ENCODE results near the gene KLF18.
"Not testable (repeated sequence)": the region's sequence is repeated elsewhere in the genome, so short reads cannot be mapped to it uniquely, and the experiment has no call there.

KLF18 gene

DNA sequence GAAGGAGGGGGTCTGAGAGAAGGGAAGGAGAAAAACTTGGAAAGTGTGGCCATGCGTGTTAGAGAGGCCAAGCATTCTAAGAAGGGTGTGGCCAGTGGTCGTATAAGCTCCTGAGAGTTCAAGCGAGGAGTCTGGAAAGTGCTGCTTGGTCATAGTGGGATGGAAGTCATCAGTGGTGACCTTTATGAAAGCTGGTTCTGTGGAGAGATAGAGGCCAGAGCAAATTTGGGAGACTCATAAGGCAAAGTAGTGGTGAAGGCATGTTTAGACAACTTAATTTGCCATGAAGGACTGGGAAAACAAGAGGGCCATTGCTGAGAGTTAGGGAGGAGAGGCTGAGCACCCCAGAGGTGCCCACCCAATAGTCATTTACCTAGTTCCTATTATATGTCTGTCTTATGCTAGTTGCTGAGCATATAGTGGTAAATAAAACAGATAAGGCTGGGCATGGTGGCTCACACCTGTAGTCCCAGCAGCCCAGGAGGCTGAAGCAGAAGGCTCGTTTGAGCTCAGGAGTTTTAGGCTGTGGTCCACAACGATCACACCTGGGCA is 21.0 kb downstream of the KLF18 start:
- no peak for DNase-seq (ENCODE audit: low read depth)

DNA sequence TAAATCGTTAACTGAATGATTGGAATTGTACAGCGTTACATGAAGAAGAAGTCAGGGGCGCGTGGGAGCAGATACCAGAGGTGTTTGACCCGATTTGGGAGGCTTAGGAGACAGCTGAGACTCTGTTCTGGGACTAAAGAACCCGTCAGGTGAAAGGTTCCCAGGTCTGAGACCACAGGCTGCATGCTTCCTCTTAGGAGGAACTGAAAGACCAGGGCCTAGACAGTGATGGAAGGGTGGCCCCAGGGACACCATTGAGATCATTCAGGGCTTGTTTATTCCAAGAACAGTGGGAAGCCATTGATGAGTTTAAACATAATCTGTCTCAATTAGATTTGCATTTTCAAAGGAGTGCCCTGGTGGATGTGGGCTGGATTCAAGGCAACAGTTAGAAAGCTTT is 21.9 kb downstream of the KLF18 start:
- DNase-seq (ENCODE audit: low read depth) = no peak

DNA sequence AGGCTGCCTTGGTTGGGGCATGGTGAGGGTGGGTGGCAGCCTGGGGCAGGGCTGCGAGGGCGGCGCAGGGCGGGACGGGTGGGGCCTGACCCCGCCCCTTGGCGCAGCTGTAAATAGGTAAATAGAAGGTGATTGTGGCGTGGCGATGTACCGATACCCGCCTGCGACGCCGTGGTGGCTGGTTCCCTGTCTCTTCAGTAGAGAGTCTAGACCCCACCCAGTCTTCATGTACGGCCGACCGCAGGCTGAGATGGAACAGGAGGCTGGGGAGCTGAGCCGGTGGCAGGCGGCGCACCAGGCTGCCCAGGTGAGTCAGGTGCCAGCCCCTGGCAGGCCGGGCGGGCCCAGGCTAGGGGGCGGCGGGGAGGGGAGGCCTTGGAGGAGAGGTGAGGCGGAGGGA is 22.7 kb downstream of the KLF18 start, which contains the start of gene KLF17:
Gene KLF17 (plus strand): TSS at position 140 of the 400 bp plus-strand sequence. CDS start 87 bp downstream, at position 227.
- no peak for DNase-seq (ENCODE audit: low read depth)

DNA sequence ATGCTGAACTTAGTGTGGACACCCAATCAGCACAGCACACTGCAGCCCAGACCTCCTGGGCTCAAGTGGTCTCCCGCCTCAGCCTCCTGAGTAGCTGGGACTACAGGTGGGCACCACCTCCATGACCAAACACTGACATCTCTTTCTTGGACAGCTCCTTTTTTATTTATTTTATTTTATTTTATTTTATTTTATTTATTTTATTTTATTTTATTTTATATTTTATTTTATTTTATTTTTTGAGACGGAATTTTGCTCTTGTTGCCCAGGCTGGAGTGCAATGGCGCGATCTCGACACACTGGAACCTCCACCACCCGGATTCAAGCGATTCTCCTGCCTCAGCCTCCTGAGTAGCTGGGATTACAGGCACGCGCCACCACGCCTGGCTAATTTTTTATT is 24.2 kb downstream of the KLF18 start:
- not testable (repeated sequence) for DNase-seq (ENCODE audit: low read depth)

DNA sequence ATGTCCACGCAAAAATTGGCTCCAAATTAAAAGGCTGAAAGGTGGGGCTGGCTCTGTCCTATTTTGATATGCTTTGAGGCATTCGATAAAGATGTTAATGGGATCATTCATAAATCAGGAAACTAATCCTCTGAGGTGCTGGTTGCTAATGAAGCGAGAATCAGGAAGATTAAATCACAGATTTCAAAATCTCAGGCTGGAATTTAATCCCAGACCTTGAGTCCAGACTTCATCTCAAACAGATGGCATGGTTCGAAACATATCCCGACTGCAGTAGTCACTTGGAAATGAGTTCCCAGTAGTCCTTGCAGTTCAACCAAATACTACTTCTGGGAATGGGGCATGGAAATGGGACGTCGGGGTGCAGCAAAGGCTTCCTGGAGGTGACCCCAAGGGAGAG is 27.3 kb downstream of the KLF18 start:
- no peak for DNase-seq (ENCODE audit: low read depth)

DNA sequence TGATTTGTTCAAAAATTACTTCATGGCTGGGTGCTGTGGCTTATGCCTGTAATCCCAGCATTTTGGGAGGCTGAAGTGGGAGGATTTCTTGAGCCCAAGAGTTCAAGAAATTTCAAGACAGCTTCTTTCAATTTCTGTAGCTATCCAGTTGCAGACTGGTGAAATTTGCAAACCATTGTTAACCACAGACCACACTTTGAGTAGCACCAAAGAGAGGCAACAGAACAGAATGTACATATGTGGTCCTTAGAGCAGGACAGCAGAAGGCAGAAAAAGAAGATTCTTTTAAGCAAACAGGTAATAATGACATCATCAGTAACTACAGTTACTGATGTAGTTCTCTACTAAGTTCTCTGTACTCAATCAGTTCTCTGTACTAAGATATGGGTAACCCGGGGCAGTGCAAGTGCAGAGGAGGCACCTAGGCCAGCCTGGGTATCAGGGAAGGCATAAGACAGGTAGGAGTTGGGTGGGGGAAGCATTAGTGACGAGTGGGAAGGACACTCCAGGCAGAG is 28.3 kb downstream of the KLF18 start:
- no peak for DNase-seq (ENCODE audit: low read depth)

DNA sequence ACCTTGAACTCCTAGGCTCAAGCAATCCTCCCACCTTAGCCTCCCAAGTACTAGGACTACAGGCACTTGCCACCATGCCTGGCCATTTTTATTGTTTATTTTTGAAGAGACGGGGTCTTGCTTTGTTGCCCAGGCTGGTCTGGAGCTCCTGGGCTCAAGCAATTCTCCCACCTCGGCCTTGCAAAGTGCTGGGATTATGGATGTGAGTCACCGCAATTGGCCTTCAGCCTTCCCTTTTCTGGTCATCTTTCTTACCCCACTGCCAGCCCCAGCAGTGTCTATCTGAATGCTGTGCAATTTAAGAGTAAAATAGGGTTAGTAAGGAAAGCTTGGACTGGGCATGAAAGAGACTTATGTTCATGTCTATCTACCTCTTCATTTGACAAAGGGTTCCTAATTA is 28.9 kb downstream of the KLF18 start:
- no peak for DNase-seq (ENCODE audit: low read depth)

DNA sequence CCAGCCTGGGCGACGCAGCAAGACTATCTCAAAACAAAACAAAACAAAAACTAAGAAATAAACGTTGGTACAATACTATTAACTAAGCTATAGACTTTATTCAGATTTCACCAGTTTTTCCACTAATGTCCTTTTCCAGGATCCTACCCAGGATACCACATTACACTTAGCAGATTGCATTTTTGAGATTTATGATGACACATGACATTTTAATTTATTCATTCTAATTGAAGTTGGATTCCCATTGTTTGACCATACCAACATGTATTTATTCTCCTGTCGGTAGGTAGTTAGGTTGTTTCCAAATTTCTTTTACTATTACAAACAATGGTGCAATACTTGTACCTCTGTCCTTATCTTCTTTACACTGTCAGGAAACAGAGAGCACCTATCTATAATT is 29.6 kb downstream of the KLF18 start:
- no peak for DNase-seq (ENCODE audit: low read depth)

DNA sequence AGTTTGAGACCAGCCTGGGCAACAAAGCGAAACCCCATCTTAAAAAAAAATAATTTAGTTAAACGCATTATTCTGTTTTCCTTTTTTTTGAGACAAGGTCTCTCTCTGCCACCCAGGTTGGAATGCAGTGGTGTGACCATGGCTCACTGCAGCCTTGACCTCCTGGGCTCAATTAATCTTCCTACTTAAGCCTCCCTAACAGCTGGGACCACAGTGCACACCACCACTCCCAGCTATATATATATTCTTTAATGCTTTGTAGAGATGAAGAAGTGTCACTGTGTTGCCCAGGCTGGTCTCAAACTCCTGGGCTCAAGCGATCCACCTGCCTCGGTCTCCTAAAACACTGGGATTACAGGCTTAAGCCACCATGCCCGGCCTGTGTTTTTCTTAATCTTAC is 30.5 kb downstream of the KLF18 start:
- no peak for DNase-seq (ENCODE audit: low read depth)

DNA sequence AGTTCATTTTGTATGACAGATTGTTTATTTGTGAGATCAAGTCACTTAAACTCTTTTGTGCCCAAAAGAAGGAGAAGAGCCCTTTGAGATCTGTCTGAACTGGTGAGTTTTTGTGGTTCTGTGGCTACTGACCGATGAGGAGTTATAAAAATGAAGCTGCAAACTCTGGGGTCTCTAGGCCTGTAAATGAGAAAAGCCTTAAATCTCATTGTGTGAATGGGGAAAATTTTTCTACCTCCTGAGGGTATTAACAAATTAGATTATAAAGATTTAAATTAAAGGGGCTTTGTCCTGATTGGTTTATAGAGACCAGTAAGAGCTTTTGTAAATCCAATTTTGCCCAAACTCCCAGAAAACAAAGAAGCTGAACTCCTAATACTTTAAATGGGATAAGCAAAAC is 32.5 kb downstream of the KLF18 start:
- DNase-seq (ENCODE audit: low read depth) = no peak

DNA sequence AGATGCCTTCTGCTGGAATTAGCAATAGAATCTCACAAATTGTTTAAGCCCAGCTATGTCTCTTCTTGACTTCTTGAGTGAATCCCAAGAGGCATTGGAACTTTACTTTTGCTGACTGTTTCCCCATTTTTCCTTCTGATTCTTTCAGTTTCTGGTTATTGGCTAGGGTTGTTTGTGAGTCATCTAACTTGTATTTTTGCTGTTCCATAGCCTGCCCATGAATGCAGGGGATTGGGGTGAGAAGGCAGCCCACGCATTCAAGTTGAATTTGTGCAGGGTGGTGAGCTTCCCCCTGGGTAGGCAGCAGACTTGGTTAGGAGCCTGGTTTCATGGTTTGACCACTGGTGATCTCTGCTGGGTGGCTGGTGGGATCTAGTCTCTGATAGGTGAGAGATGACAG is 33.2 kb downstream of the KLF18 start:
- DNase-seq (ENCODE audit: low read depth) = peak; percentile 18

DNA sequence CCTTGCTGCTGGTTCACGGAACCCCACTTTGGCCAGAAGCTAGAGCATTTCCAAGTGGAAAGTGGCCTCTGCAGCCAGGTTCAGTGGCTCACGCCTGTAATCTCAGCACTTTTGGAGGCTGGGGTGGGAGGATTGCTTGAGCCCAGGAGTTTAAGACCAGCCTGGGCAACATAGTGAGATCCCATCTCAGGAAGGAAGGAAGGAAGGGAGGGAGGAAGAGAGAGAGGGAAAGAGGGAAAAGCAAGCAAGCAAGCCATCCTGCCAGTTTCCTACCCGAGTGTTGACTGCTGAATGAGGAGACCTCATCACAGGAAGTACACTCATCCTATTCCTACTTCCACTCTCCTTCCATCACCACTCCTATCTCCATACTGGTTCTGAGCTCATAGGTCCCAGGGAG is 35.6 kb downstream of the KLF18 start:
- DNase-seq (ENCODE audit: low read depth) = no peak

DNA sequence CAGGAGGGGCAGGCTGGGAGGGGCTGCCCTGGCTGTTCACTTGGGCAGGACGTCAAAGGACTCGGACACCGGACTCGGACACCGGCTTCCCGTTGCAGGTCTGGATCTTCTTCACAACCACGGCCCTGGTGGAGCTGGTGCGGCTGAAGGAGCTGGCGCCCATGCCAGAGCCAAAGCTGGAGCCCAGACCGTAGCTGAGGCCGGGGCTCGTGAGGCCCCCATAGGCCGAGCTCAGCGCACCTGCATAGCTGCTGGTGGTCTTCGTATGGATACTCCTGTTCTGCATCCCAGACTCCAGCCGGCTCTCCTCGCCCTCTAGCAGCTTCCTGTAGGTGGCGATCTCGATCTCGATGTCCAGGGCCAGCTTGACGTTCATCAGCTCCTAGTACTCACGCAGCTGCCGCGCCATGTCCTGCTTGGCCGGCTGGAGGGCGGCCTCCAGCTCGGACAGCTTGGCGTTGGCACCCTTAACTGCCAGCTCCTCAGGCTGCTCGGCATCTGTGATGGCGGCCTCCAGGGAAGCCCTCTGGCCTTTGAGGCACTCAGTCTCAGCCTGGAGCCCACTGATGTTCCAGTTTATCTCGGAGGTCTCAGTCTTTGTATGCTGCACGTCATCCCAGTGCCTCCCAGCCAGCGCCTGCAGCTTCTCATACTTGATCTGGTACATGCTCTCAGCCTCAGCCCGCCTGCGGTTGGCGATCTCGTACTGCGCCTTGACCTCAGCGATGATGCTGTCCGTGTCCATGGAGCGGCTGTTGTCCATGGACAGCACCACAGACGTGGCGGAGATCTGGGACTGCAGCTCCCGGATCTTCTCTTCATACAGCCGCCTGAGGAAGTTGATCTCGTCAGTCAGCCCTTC is 37.9 kb downstream of the KLF18 start:
- no peak for DNase-seq (ENCODE audit: low read depth)

DNA sequence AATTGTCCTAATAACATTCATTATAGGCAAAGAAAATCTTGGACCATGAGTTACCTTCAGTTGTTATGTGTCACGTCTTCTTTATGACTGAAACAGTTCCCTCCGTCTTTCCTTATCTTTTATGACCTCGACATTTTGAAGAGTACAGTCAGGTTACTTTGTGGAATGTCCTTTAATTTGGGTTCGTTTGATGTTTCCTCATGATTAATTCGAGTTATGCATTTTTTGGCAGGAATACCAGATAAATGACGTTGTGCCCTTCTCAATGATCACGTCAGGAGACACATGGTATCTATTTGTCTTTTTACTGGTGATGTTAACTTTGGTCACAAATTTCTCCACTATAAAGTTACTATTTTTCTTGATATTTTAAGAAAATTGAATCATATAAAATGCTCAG is 40.1 kb downstream of the KLF18 start:
- no peak for DNase-seq (ENCODE audit: low read depth)

DNA sequence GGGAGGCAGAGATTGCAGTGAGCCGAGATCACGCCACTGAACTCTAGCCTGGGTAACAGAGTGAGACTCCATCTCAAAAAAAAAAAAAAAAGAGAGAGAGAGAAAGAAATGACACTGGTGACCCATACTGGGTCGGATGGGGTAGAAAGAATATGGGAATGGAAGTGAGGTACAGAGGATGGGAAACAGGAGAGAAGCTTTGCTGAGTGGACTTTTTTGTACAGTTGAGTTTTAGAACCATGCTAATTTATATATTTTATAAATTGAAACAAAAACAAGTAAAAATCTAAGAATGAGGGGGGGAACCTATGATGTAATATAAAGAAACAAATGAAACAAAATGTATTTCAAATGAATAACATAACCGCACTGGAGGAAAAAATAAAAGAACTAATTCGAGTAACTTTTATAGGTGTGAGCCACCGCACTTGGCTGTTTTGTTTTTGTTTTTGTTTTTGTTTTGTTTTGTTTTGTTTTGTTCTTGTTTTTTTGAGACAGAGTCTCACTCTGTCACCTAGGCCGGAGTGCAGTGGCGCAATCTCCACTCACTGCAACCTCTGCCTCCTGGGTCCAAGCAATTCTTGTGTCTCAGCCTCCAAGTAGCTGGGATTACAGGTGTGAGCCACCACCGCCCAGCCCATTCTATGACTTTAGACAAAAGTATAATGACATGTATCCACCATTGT is 41.1 kb downstream of the KLF18 start:
- no peak for DNase-seq (ENCODE audit: low read depth)

DNA sequence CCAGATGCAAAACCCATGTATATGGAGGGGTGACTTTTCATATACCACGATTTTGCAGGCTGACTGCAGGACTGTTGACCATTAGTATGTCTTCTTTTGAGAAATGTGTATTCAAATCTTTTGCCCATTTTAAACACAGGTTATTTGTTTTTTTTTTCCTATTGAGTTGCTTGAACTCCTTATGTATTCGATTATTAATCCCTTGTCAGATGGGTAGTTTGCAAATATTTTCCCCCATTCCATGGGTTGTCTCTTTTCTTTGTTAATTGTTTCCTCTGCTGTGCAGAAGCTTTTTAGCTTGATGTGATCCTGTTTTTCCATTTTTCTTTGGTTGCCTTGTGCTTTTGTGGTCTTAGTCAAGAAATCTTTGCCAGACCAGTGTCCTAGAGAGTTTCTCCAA is 47.4 kb downstream of the KLF18 start:
- DNase-seq (ENCODE audit: low read depth) = no peak

DNA sequence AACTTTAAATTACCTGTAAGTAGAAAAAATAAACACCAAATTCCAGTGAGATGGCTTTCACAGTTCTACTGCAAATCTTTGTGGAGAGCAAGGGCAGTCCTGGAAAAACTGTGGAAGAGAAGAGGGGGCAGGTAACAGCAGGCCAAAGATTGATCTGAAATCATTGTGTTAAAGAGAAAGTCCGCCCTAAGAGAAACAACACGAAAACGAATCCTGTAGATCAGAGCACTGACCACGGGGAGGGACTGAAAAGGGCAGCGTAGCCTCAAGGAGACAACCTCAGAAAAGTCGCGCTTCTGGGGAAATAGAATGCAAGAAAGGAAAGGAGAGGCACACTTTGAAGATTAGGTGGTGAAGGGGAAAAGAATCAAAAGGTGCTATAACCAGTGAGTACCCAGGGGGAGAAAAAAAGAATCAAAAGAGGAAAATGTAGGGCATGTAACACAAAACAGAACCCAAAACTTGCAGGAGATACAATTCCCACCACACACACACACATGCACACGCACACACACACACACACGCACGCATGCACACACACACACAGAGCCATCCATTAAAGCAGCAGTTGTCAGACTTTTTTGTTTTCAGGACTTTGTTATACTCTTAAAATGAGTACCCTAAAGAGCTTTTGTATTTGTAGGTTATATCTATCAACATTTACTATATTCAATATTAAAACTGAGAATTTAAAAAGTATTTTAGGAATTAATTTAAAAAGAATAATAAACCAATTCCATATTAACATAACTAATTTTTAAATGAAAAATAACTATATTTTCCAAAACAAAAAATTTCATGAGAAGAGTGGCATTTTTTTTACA is 50.8 kb downstream of the KLF18 start:
- no peak for DNase-seq (ENCODE audit: low read depth)

DNA sequence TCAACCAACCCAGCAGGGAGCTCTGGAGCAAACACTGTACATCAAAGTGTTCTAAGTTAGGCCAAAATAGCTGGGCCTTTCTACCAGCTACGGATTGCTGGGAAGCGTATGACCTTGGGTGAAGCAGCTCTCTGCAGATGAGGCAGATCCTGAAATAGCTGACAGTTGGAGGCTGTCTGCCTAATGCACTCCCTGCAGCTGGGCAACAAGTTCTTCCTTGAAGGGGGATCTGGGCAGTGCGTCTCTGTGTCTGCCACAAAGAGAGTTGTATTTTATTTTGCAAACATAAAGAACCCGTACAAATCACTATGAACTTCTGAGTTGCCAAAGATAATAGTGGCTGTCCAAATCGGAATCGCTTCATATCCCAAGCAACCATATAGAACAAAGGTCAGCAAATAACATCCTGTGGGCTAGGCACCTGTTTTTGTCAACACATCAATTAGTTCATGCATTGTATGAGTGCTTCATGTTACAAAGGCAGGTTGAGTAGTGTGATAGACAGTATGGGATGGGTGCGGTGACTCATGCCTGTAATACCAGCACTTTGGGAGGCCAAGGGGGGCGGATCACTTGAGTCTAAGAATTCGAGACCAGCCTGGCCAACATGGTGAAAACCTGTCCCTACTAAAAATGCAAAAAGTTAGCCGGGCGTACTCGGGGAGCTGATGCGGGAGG is 51.9 kb downstream of the KLF18 start:
- no peak for DNase-seq (ENCODE audit: low read depth)
